ENCODE data around the gene TIMP1. TPM values are rescaled to one million over a fixed set of nuclear protein-coding genes. Genes with fewer than 3 reads are reported as not detected.

Gene TIMP1
- polyA plus RNA-seq, 1 of the 3 experiments (the other 2 are of a cell fraction): 323 TPM

DNA sequence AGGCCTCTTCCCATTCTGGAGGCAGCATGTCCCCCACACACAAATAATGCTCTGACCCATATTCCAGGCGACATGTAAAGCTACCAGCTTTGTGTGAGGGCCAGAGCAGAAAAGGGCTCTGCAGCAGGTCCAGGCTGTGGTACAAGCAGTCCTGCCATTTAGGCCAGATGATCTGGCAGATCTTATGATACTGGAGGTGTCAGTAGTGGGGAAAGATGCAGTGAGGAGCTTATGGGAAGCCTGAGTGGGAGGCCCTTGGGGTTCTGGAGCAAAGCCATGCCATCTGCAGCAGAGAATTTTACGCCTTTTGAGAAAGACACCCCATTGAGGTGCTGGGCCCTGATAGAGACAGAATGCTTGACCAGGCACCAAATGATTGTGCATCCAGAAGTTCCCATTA lies 29.7 kb downstream of the TIMP1 start:
- H3K4me2 ChIP-seq: no peak overlapping the region
- no peaks in the 10 kb centered on the region; the same call in 1 of the 2 replicates for H3K27me3 ChIP-seq (ENCODE audit: insufficient read depth)
- H4K20me1 ChIP-seq (ENCODE audit: insufficient read depth): no peaks in the 10 kb centered on the region
- ChIA-PET POLR2A (interaction anchor here (0.9 to 1.8 kb wide), 2 partner anchors 12 to 30 kb away, joined by 3 to 5 read pairs; partner anchors contain the start of gene TIMP1), CTCF (no interaction called here)
- H3K4me3 ChIP-seq (ENCODE audit: low read depth in 2 of 2, low read length in 1 of 2): no peak overlapping the region
- 47% methylated on average over 2 of the region's 2 CpGs for WGBS (ENCODE audit: low lambda C conversion rate)
- DNase-seq: no peak
- H3K27ac ChIP-seq (ENCODE audit: low read depth in 2 of 2, low read length in 1 of 2): no peak overlapping the region
- TF ChIP-seq FOSL2 (IDR thresholded peaks at IDR 0.05; ENCODE audit: borderline replicate concordance, low read depth) (no peak), POLR2AphosphoS5 (IDR thresholded peaks at IDR 0.05; ENCODE audit: low read depth, low read length) (no peak), TCF12 (IDR thresholded peaks at IDR 0.05) (no peak)
- TF ChIP-seq, protein P1, sequence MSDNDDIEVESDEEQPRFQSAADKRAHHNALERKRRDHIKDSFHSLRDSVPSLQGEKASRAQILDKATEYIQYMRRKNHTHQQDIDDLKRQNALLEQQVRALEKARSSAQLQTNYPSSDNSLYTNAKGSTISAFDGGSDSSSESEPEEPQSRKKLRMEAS (IDR thresholded peaks at IDR 0.05; ENCODE audit: low read depth): no peak
- TF ChIP-seq, protein P2, sequence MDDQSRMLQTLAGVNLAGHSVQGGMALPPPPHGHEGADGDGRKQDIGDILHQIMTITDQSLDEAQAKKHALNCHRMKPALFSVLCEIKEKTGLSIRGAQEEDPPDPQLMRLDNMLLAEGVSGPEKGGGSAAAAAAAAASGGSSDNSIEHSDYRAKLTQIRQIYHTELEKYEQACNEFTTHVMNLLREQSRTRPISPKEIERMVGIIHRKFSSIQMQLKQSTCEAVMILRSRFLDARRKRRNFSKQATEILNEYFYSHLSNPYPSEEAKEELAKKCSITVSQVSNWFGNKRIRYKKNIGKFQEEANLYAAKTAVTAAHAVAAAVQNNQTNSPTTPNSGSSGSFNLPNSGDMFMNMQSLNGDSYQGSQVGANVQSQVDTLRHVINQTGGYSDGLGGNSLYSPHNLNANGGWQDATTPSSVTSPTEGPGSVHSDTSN (IDR thresholded peaks at IDR 0.05): no peak
- H3K4me1 ChIP-seq (ENCODE audit: control insufficient read depth in 1 of 2, insufficient read depth in 2 of 2, low read depth in 1 of 2, low read length in 1 of 2): no peaks in the 10 kb centered on the region
- H2AFZ ChIP-seq (ENCODE audit: low read depth): no peak overlapping the region
- no peaks in the 10 kb centered on the region for H3K79me2 ChIP-seq (ENCODE audit: insufficient read depth)
- H3K36me3 ChIP-seq (replicated peaks in 1 of 2; ENCODE audit: control insufficient read depth in 1 of 2, insufficient read depth in 2 of 2, low read length in 1 of 2): no peaks in the 10 kb centered on the region
- H3K9me3 ChIP-seq: no peaks in the 10 kb centered on the region
- H3K9me2 ChIP-seq: no peaks in the 10 kb centered on the region
- H3F3A ChIP-seq (replicated peaks; ENCODE audit: insufficient read depth): no peaks in the 10 kb centered on the region
- no peak overlapping the region for H3K9ac ChIP-seq

DNA sequence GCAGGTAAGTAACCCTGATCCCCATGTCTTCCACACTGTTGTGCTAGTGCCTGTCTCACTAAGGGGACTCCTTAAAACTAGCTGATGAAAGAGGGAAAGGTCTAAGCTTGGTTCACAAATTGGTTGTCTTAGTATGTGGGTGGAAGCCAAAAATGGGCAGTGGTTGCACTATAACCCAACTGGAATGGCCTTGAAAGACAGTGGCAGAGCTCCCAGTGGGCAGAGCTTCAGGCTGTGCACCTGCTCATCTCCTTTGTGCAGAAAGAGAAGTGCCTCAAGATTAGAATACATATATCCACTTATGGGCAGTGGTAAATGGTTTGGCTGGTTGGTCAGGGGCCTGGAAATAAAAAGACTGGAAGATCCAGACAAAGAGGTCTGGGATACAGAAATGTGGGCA lies 30.2 kb downstream of the TIMP1 start:
- H3K9me2 ChIP-seq: no peaks in the 10 kb centered on the region
- CTCF ChIA-PET: no interaction called here
- H2AFZ ChIP-seq (ENCODE audit: low read depth): no peak overlapping the region
- no peaks in the 10 kb centered on the region; the same call in 1 of the 2 replicates for H3K27me3 ChIP-seq (ENCODE audit: insufficient read depth)
- no peaks in the 10 kb centered on the region for H3K36me3 ChIP-seq (replicated peaks in 1 of 2; ENCODE audit: control insufficient read depth in 1 of 2, insufficient read depth in 2 of 2, low read length in 1 of 2)
- H4K20me1 ChIP-seq (ENCODE audit: insufficient read depth): no peaks in the 10 kb centered on the region
- H3K79me2 ChIP-seq (ENCODE audit: insufficient read depth): no peaks in the 10 kb centered on the region
- no peaks in the 10 kb centered on the region for H3K4me1 ChIP-seq (ENCODE audit: control insufficient read depth in 1 of 2, insufficient read depth in 2 of 2, low read depth in 1 of 2, low read length in 1 of 2)
- POLR2A ChIA-PET: interaction anchor here (0.9 to 1.8 kb wide), 2 partner anchors 12 to 30 kb away, joined by 3 to 5 read pairs; partner anchors contain the start of gene TIMP1
- DNase-seq: no peak
- H3F3A ChIP-seq (replicated peaks; ENCODE audit: insufficient read depth): no peaks in the 10 kb centered on the region
- no peak overlapping the region for H3K9ac ChIP-seq
- H3K4me2 ChIP-seq: no peak overlapping the region
- no peaks in the 10 kb centered on the region for H3K9me3 ChIP-seq
- TF ChIP-seq JUND (IDR thresholded peaks at IDR 0.05): no peak
- TF ChIP-seq TAF1 (IDR thresholded peaks at IDR 0.05; ENCODE audit: borderline replicate concordance, low read depth, low read length): no peak
- TF ChIP-seq SIN3A (IDR thresholded peaks at IDR 0.05; ENCODE audit: borderline replicate concordance, low read depth, low read length): no peak
- TF ChIP-seq GATA2 (CRISPR knock-in tag; IDR thresholded peaks at IDR 0.05): no peak
- TF ChIP-seq, protein P3, sequence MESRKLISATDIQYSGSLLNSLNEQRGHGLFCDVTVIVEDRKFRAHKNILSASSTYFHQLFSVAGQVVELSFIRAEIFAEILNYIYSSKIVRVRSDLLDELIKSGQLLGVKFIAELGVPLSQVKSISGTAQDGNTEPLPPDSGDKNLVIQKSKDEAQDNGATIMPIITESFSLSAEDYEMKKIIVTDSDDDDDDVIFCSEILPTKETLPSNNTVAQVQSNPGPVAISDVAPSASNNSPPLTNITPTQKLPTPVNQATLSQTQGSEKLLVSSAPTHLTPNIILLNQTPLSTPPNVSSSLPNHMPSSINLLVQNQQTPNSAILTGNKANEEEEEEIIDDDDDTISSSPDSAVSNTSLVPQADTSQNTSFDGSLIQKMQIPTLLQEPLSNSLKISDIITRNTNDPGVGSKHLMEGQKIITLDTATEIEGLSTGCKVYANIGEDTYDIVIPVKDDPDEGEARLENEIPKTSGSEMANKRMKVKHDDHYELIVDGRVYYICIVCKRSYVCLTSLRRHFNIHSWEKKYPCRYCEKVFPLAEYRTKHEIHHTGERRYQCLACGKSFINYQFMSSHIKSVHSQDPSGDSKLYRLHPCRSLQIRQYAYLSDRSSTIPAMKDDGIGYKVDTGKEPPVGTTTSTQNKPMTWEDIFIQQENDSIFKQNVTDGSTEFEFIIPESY (IDR thresholded peaks at IDR 0.05; ENCODE audit: borderline replicate concordance, low read depth): no peak
- TF ChIP-seq TEAD4 (IDR thresholded peaks at IDR 0.05; ENCODE audit: borderline replicate concordance, insufficient read depth): no peak
- no peak overlapping the region for H3K4me3 ChIP-seq (ENCODE audit: low read depth in 2 of 2, low read length in 1 of 2)
- no peak overlapping the region for H3K27ac ChIP-seq (ENCODE audit: low read depth in 2 of 2, low read length in 1 of 2)
